Measurements from ENCODE around the gene VPS8.

Gene VPS8

GRCh38 chr3:184868477-184868876 lies 56.5 kb downstream of the VPS8 start:
- no peak for DNase-seq (ENCODE audit: low read depth)
- H3K4me3 ChIP-seq (ENCODE audit: low read depth, low read length): no peak overlapping the region
- in situ Hi-C loops (cut with HindIII; ENCODE audit: low sequenced_read_pairs): no loop called here
- no peak for TF ChIP-seq CTCF (IDR thresholded peaks at IDR 0.05; ENCODE audit: low read depth, low read length, missing control alignments)

- no peak overlapping the region for H3K4me3 ChIP-seq (ENCODE audit: low read depth, low read length)
- TF ChIP-seq CTCF (IDR thresholded peaks at IDR 0.05; ENCODE audit: low read depth, low read length, missing control alignments): no peak
- in situ Hi-C loops (cut with HindIII; ENCODE audit: low sequenced_read_pairs): no loop called here
- no peak for DNase-seq (ENCODE audit: low read depth)
These were observed 60.2 kb downstream of the VPS8 start for GRCh38 chr3:184872200-184872599.

- no peak for TF ChIP-seq CTCF (IDR thresholded peaks at IDR 0.05; ENCODE audit: low read depth, low read length, missing control alignments)
- DNase-seq (ENCODE audit: low read depth): no peak
- in situ Hi-C loops (cut with HindIII; ENCODE audit: low sequenced_read_pairs): no loop called here
- no peak overlapping the region for H3K4me3 ChIP-seq (ENCODE audit: low read depth, low read length)
These were observed 61.2 kb downstream of the VPS8 start for GRCh38 chr3:184873141-184873540.

- DNase-seq (ENCODE audit: low read depth): peak; percentile 4
- TF ChIP-seq CTCF (IDR thresholded peaks at IDR 0.05; ENCODE audit: low read depth, low read length, missing control alignments): peak; percentile 63
- in situ Hi-C loops (cut with HindIII; ENCODE audit: low sequenced_read_pairs): no loop called here
- no peak overlapping the region for H3K4me3 ChIP-seq (ENCODE audit: low read depth, low read length)
These were observed 63.0 kb downstream of the VPS8 start for GRCh38 chr3:184874709-184875644.

GRCh38 chr3:184880276-184881019 lies 68.5 kb downstream of the VPS8 start:
- DNase-seq (ENCODE audit: low read depth): no peak
- in situ Hi-C loops (cut with HindIII; ENCODE audit: low sequenced_read_pairs): no loop called here

More at GRCh38 chr3:184880276-184881019, 68.5 kb downstream of the VPS8 start:
- no peak for TF ChIP-seq CTCF (IDR thresholded peaks at IDR 0.05; ENCODE audit: low read depth, low read length, missing control alignments)
- H3K4me3 ChIP-seq (ENCODE audit: low read depth, low read length): no peak overlapping the region
